Testis (tissue), 2 donors: ENCODE results near the gene REG3G.

Experiments used
- POLR2A ChIP-seq: fragments of 450-650 bp; IDR thresholded peaks from one replicate; pipeline ENCODE4 v1.6.1; 2017; ENCODE audit warnings: antibody characterized with exemption, mild to moderate bottlenecking, moderate library complexity
- TF ChIP-seq, protein P1 (sequence below), 3 experiments: fragments of 450-650 bp in 2 of 3; fragments of 200-600 bp in 1 of 3; sonication (generic) in 1 of 3; IDR thresholded peaks; one replicate each; pipeline ENCODE4 v1.5.1; 2016 to 2019; ENCODE audit warnings: antibody characterized with exemption in 3 of 3, mild to moderate bottlenecking in 2 of 3, moderate library complexity in 1 of 3

DNA sequence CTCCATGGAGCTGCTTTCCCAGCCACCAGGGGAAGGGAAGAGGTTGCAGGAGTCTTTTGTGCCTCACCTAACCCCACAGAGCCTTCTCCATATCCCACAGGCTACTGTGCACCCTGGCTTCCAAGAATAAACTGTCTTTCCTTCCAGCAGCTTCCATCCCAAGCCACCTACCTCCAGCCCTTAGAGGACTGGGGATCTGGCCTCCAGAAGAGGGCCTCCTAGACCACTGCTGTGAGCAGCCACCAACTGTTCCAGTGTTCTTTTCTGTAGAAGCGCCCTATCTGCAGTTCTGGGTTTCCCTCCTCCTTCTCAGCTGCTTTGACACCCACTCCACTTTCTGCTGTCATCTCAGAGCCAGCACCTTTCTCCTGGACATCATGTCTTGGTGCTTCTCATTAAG, 30.7 kb upstream of the REG3G start:
- TF ChIP-seq, protein P1, sequence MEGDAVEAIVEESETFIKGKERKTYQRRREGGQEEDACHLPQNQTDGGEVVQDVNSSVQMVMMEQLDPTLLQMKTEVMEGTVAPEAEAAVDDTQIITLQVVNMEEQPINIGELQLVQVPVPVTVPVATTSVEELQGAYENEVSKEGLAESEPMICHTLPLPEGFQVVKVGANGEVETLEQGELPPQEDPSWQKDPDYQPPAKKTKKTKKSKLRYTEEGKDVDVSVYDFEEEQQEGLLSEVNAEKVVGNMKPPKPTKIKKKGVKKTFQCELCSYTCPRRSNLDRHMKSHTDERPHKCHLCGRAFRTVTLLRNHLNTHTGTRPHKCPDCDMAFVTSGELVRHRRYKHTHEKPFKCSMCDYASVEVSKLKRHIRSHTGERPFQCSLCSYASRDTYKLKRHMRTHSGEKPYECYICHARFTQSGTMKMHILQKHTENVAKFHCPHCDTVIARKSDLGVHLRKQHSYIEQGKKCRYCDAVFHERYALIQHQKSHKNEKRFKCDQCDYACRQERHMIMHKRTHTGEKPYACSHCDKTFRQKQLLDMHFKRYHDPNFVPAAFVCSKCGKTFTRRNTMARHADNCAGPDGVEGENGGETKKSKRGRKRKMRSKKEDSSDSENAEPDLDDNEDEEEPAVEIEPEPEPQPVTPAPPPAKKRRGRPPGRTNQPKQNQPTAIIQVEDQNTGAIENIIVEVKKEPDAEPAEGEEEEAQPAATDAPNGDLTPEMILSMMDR (IDR thresholded peaks at IDR 0.05) = no peak
- no peak for TF ChIP-seq POLR2A
